Measurements from ENCODE around the gene ZNF57. TPM values are rescaled to one million over a fixed set of nuclear protein-coding genes. Genes with fewer than 3 reads are reported as not detected.

ZNF57 gene
- total and polyA plus RNA-seq, 9 of the 15 experiments (the other 6 are each of a cell fraction or from before 2014, with no cell fraction given), result 3.9 to 13.5 (median 7.8) TPM

- TF ChIP-seq TCFL5 (CRISPR knock-in tag; conservative IDR thresholded peaks at IDR 0.05) (no peak), BRF1 (IDR thresholded peaks at IDR 0.05; ENCODE audit: borderline replicate concordance, extremely low read depth, insufficient read length) (no peak), TAF7 (tag; IDR thresholded peaks at IDR 0.05) (peak; percentile 91), SP2 (IDR thresholded peaks at IDR 0.05; ENCODE audit: extremely low read depth, low read depth, low read length, poor library complexity, severe bottlenecking) (peak; percentile 63), FOXJ2 (tag; IDR thresholded peaks at IDR 0.05) (peak; percentile 24; the same call in 1 of the 2 replicates), ETS1 (conservative IDR thresholded peaks at IDR 0.05; ENCODE audit: control insufficient read depth, low read depth, low read length) (no peak; the same call in 1 of the 2 replicates), CHD2 (IDR thresholded peaks at IDR 0.05; ENCODE audit: low read depth, low read length) (peak; percentile 75), ZKSCAN8 (CRISPR knock-in tag; IDR thresholded peaks at IDR 0.05) (no peak), GTF2F1 (IDR thresholded peaks at IDR 0.05; ENCODE audit: low read depth, low read length) (no peak), FOS (IDR thresholded peaks at IDR 0.05; ENCODE audit: extremely low read depth, insufficient read length) (peak; percentile 75), HMGXB4 (CRISPR knock-in tag; IDR thresholded peaks at IDR 0.05) (no peak), HIVEP1 (CRISPR knock-in tag; IDR thresholded peaks at IDR 0.05) (no peak), ETV1 (tag; conservative IDR thresholded peaks at IDR 0.05; ENCODE audit: low read depth) (peak; percentile 5), FOXA1 (IDR thresholded peaks at IDR 0.05; ENCODE audit: borderline replicate concordance) (no peak), TSHZ1 (CRISPR knock-in tag; IDR thresholded peaks at IDR 0.05) (no peak), EWSR1 (IDR thresholded peaks at IDR 0.05; ENCODE audit: borderline replicate concordance, low read depth, partially characterized antibody) (no peak), ZNF766 (CRISPR knock-in tag; conservative IDR thresholded peaks at IDR 0.05) (peak; percentile 53; the same call in 1 of the 2 replicates), MYBL2 (IDR thresholded peaks at IDR 0.05; ENCODE audit: low read depth) (no peak), MYBL2 (CRISPR knock-in tag; IDR thresholded peaks at IDR 0.05; ENCODE audit: borderline replicate concordance) (no peak), DLX4 (CRISPR knock-in tag; IDR thresholded peaks at IDR 0.05) (no peak)
These were observed 49.8 kb downstream of the ZNF57 start (continued) for GRCh38 chr19:2950286-2951124.

All from K562 (cell line).